ENCODE measurements around the gene UBAC1. TPM values are rescaled to one million over a fixed set of nuclear protein-coding genes. Genes with fewer than 3 reads are reported as not detected.
"Not testable (repeated sequence)": the region's sequence is repeated elsewhere in the genome, so short reads cannot be mapped to it uniquely, and the experiment has no call there.

UBAC1 gene
- total RNA-seq, 1 donor from 2014 or later = 30.1 TPM

- TF ChIP-seq CTCF (IDR thresholded peaks at IDR 0.05) = no peak
These were observed 11.0 kb downstream of the UBAC1 start for GRCh38 chr9:135950135-135950682.

GRCh38 chr9:135949501-135950134, 11.6 kb downstream of the UBAC1 start:
- ATAC-seq = no peak
- no peak for TF ChIP-seq CTCF (IDR thresholded peaks at IDR 0.05)
- Histone ChIP-seq H3K4me1 (no peaks in the 10 kb centered on the region), H3K27me3 (no peaks in the 10 kb centered on the region), H3K27ac (no peak overlapping the region), H3K4me3 (no peak overlapping the region), H3K36me3 (peaks cover 76% of the 10 kb centered on the region), H3K9me3 (no peaks in the 10 kb centered on the region)
- intact Hi-C loops (cut with DNase I) = no loop called here
- no peak for DNase-seq

More at GRCh38 chr9:135950135-135950682, 11.0 kb downstream of the UBAC1 start:
- H3K27ac ChIP-seq = no peak overlapping the region
- DNase-seq = no peak
- H3K4me1 ChIP-seq = no peaks in the 10 kb centered on the region
- intact Hi-C loops (cut with DNase I) = no loop called here
- H3K4me3 ChIP-seq = no peak overlapping the region
- no peaks in the 10 kb centered on the region for H3K9me3 ChIP-seq
- ATAC-seq = no peak
- H3K27me3 ChIP-seq = no peaks in the 10 kb centered on the region
- peaks cover 71% of the 10 kb centered on the region for H3K36me3 ChIP-seq

- ATAC-seq = no peak
- DNase-seq = no peak
- Histone ChIP-seq H3K27me3 (no peaks in the 10 kb centered on the region), H3K4me3 (no peak overlapping the region), H3K36me3 (peaks cover 76% of the 10 kb centered on the region), H3K4me1 (no peaks in the 10 kb centered on the region), H3K27ac (no peak overlapping the region), H3K9me3 (no peaks in the 10 kb centered on the region)
- intact Hi-C loops (cut with DNase I) = no loop called here
- TF ChIP-seq CTCF (IDR thresholded peaks at IDR 0.05) = no peak
These were observed 12.2 kb downstream of the UBAC1 start for GRCh38 chr9:135948968-135949367.

GRCh38 chr9:135948446-135948845, 12.7 kb downstream of the UBAC1 start:
- Histone ChIP-seq H3K27me3 (no peaks in the 10 kb centered on the region), H3K4me3 (no peak overlapping the region), H3K9me3 (no peaks in the 10 kb centered on the region), H3K27ac (no peak overlapping the region), H3K36me3 (peaks cover 78% of the 10 kb centered on the region), H3K4me1 (no peaks in the 10 kb centered on the region)
- ATAC-seq (no peak), DNase-seq (no peak)
- intact Hi-C loops (cut with DNase I) = no loop called here
- TF ChIP-seq CTCF (IDR thresholded peaks at IDR 0.05) = no peak

GRCh38 chr9:135947582-135947981, 13.6 kb downstream of the UBAC1 start:
- no peak overlapping the region for H3K27ac ChIP-seq
- DNase-seq (no peak), ATAC-seq (no peak)
- peaks cover 78% of the 10 kb centered on the region for H3K36me3 ChIP-seq
- intact Hi-C loops (cut with DNase I) = no loop called here
- no peak overlapping the region for H3K4me3 ChIP-seq
- no peaks in the 10 kb centered on the region for H3K4me1 ChIP-seq
- H3K9me3 ChIP-seq = no peaks in the 10 kb centered on the region
- no peak for TF ChIP-seq CTCF (IDR thresholded peaks at IDR 0.05)
- no peaks in the 10 kb centered on the region for H3K27me3 ChIP-seq

- H3K27ac ChIP-seq; ATAC-seq; H3K4me3 ChIP-seq; H3K9me3 ChIP-seq; intact Hi-C loops (cut with DNase I); DNase-seq; H3K27me3 ChIP-seq; H3K4me1 ChIP-seq: not testable (repeated sequence)
- peaks cover 77% of the 10 kb centered on the region for H3K36me3 ChIP-seq
These were observed 14.1 kb downstream of the UBAC1 start for GRCh38 chr9:135947105-135947504.
